Measurements from ENCODE around the gene ALK.
A peak's percentile ranks its signal among the peaks of the same experiment; 100 is the strongest.

ALK gene

DNA sequence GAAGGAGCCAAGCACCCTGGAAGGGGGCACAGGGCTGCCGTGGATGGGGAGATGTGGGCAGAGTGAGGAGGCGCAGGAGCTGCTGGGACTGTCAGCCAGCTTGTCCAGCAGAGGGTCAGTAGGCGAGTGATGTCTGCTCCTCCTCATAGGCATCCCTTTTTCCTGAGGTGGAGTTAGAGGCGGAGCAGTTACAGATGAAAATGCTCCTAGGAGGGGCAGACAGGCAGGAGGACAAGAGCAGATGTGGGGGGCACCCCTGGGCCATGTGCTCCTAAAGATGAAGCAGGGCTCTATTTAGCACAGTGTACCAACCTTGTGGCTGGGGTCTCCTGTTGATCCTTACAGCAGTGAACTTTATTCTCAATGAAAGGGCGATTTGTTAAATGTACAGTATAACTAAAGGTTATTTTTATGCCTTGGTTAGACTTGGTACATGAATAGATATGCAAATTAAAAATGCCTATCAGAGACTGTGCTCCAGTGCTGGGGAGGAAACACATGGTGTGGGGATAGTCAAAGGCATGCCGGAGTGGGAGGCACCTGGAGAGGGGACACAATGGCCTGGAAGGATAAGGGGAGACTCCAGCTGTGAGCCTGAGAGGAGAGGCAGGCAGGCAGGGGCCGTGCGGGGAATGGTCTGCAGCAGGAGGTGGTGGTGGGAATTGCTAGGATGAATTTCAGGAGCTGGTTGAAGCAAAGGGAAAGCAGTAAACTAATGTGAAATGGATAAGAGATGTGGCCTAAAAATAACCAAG is 630.9 kb downstream of the ALK start:
- no peak for ATAC-seq
- no peak for DNase-seq (ENCODE audit: low spot score in 2 of 2)
- no peaks in the 10 kb centered on the region for H3K9me3 Mint-ChIP-seq
- H3K4me1 Mint-ChIP-seq, result no peaks in the 10 kb centered on the region
- no peak overlapping the region for H3K27ac Mint-ChIP-seq
- no peak overlapping the region for H3K4me3 Mint-ChIP-seq
- no peaks in the 10 kb centered on the region for H3K36me3 Mint-ChIP-seq

DNA sequence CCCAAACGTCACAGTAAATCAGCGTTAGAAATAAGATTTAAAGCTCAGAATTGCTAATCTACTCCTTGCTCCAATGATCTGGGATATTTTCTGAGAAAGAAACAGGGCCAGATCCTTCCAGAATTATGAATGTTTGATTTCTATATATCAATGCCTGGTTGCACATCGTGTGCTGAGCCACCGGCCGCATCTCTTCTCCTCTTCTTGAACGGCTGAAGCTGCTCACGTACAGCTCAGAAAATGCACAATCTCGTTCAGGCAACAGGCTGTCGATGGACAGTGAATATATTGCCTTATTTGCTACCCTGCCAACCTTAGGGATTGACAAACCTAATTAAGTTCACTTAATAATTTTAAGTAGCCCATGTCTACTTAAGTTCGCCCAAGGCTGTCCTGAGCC is 636.7 kb downstream of the ALK start:
- H3K9me3 Mint-ChIP-seq, result no peaks in the 10 kb centered on the region
- no peaks in the 10 kb centered on the region for H3K4me1 Mint-ChIP-seq
- no peaks in the 10 kb centered on the region for H3K36me3 Mint-ChIP-seq
- ATAC-seq, result no peak
- no peak overlapping the region for H3K4me3 Mint-ChIP-seq
- H3K27ac Mint-ChIP-seq, result no peak overlapping the region
- no peak for DNase-seq (ENCODE audit: low spot score in 2 of 2)

DNA sequence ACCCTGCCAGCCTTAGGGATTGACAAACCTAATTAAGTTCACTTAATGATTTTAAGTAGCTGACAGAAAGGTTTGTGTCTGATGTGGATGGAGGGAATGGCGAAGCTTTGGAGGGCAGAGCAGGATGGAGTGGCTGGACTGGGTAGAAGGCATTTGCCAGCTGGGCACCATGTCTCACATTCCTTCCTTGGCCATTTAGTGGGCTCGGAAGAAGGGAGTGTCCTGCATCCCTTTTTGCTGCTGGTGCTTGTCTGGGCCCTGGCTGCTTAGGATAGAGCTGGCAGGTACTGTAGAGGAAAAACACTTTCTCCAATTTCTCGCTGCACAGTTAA is 639.5 kb downstream of the ALK start:
- Mint-ChIP-seq H3K36me3 (no peaks in the 10 kb centered on the region), H3K27ac (no peak overlapping the region), H3K4me3 (no peak overlapping the region), H3K9me3 (no peaks in the 10 kb centered on the region), H3K4me1 (no peaks in the 10 kb centered on the region)
- DNase-seq (ENCODE audit: low spot score in 2 of 2), result no peak
- no peak for ATAC-seq

DNA sequence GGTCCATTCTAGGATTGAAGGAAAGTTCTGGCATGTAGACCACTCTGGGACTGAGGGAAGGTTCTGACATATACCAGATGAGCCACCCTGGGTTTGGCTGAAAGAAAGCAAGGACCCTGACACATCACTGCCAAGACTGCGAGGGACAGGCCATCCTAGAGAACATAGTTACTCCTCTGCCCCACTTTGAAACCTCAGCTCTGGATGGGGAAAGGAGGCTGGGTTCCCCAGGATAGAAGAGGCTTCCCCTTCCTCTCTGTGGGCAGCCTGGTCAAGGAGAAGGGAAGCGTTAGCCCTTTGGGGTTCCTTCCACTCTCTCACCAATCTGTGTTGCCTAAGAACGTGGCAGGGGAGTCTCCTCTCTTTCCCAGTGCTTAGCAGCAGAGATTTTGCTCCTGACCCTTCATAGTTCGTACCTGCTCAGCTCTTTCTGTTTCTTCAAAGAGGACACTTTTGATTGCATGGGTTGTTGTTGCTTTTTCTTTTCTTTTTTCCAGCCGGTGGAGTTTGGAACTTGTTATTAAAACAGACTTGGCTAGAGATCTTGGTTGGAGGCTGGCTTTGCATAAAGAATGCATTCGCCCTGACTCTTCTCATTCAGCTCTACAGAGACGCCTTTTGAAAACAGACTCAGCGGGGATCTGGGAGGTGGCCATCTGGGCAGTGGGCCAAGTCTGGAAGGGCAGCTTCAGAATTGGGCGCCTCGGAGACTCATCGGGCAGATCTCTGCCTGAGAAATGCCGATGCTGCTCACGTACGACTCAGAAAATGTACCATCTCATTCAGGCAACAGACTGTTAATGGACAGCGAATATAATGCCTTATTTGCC is 640.1 kb downstream of the ALK start:
- no peak for DNase-seq (ENCODE audit: low spot score in 2 of 2)
- H3K4me1 Mint-ChIP-seq, result no peaks in the 10 kb centered on the region
- no peak overlapping the region for H3K27ac Mint-ChIP-seq
- H3K36me3 Mint-ChIP-seq, result no peaks in the 10 kb centered on the region
- no peak for ATAC-seq
- no peak overlapping the region for H3K4me3 Mint-ChIP-seq
- no peaks in the 10 kb centered on the region for H3K9me3 Mint-ChIP-seq

DNA sequence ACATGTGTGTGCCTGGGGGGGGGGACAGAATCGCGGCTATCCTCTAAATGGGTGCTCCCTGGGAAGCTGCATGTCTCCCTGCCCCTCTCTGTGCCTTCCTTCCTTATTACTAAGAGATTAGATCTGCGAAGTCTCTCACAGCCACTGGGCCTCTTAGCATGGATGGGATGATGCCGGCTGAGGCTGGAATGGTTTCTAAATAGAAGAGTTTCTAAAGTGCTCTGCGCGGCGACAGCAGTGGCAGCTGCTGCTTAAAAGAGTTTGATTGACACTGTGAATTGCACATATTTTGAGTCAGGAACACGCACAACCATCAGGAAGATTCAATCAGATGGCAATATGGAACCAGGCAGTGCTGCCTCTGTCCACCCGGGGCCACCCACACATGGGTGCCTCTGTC is 642.4 kb downstream of the ALK start:
- Mint-ChIP-seq H3K27ac (no peak overlapping the region), H3K4me3 (no peak overlapping the region), H3K9me3 (no peaks in the 10 kb centered on the region), H3K36me3 (no peaks in the 10 kb centered on the region), H3K4me1 (no peaks in the 10 kb centered on the region)
- ATAC-seq (no peak), DNase-seq (ENCODE audit: low spot score in 2 of 2) (no peak)

DNA sequence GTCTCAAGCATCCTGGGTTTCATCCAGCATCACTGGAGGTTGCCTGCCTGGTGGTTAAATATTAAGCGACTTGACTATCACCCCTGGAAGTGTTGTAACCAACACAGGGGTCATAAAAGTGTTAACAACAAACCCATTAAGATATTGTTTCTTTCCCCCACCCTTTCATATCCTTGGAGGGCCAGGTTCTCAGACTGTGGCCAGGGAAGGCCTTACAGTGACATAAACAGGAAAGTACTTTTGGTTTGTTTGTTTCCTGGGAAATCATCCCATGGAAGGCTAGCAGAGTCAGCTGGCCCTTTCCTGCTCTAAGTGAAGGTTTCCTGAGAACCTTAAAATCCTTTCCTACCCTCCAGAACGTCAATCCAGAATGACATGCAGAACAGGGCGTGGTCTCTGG is 645.2 kb downstream of the ALK start:
- Mint-ChIP-seq H3K9me3 (no peaks in the 10 kb centered on the region), H3K4me1 (no peaks in the 10 kb centered on the region), H3K36me3 (no peaks in the 10 kb centered on the region), H3K27ac (no peak overlapping the region), H3K4me3 (no peak overlapping the region)
- ATAC-seq (no peak), DNase-seq (ENCODE audit: low spot score in 2 of 2) (no peak)

DNA sequence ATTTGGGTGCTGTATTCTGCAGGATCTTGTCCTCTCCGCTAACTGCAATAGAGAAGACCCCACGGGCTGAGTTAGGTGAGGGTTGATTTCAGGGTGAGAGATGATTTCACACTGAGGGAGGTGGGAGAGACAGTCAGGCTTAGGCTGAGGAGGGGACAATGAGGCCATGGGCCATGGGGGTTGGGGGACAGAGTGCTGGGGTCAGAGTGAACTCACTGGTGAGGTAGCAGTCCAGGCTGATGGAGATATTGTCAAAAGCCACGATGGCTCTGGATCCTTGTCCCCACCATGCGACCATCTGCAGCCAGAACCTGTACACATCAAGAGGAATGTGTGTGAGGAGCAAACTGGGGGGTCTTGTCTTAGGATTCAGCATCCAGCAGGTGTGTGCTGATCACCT is 646.2 kb downstream of the ALK start:
- ATAC-seq, result no peak
- H3K27ac Mint-ChIP-seq, result no peak overlapping the region
- no peaks in the 10 kb centered on the region for H3K9me3 Mint-ChIP-seq

DNA sequence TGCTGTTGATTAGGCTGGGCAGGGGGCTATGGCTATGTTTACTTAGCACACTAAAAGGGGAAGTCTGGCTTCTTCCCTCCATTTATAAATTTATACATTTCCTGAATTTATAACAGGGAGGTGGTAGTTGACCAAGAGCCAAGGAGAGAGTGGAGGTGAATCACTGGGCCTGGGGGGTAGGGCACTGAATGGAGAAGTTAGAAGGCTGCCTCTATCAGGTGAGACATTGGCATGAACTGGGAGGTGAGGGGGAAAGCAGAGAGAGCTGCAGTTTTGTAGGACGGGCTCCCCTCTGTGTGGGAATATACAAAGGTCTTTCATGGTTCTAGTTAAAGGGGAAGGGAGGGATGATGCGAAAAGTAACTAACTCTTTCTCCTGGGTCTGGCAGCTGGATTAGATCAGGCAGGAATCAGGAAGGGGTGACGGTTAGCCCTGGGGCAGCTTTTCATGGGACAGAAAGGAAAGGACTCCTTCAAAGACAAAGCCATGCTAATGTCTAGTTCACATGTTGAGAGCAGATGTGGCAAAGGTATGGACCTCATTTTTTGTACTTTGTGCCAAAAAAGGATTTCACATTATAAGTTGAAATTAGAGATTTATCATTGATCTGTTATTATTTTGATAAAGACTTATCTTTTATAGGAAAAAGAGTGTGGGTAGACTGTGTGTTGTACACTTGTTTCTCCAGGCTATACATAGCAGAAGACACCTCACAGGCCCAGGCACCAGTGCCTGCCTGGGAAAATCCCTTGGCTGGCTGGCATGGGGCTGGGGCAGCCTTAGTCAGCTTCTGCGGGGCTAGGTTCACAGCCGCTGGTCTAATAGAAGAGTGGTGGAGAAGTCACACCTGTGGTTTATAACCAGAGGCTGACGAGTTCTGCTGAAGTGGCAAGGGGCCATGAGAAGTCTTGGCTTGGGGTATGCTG is 647.4 kb downstream of the ALK start:
- H3K27ac Mint-ChIP-seq, result no peak overlapping the region
- no peaks in the 10 kb centered on the region for H3K9me3 Mint-ChIP-seq
- no peaks in the 10 kb centered on the region for H3K4me1 Mint-ChIP-seq
- DNase-seq (ENCODE audit: low spot score in 2 of 2) (no peak), ATAC-seq (peak; percentile 40)
- H3K36me3 Mint-ChIP-seq, result no peaks in the 10 kb centered on the region
- H3K4me3 Mint-ChIP-seq, result no peak overlapping the region

More for the DNA sequence above, 646.2 kb downstream of the ALK start:
- DNase-seq (ENCODE audit: low spot score in 2 of 2), result no peak
- Mint-ChIP-seq H3K4me1 (no peaks in the 10 kb centered on the region), H3K36me3 (no peaks in the 10 kb centered on the region), H3K4me3 (no peak overlapping the region)

DNA sequence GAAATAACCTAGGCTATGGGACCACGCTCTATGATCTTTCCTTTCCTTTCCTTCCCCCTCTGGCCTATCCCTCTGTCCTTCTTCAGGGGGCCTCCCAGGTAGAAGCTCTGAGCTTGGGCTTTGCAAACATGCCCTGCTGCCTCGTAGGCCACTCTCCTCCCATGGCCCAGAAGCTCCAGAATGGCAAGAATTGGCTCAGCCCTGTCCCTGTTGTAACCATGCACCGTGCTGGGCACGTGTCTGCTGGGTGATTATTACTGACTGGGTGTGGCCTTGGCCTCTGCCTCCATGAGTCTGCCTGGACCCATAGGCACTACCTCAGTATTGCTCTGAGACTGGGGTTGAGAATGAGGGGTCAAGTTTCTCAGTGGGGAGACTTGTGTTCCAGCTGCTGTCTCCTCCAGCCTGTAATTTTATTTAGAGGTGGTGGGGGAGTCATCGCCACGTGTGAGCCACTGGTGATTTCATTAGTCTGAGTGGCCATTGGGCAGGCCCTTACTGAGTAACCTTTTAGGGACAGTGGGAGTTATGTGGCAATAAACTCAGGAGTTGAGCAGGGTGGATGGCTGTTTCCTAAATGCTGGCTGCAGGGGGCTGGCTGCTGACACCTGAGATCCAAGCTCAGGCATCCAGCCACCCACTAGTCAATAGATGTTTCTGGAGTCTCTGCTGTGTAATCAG is 648.2 kb downstream of the ALK start:
- no peak for ATAC-seq
- Mint-ChIP-seq H3K4me3 (no peak overlapping the region), H3K27ac (no peak overlapping the region), H3K36me3 (no peaks in the 10 kb centered on the region), H3K9me3 (no peaks in the 10 kb centered on the region), H3K4me1 (no peaks in the 10 kb centered on the region)
- DNase-seq (ENCODE audit: low spot score in 2 of 2), result no peak

DNA sequence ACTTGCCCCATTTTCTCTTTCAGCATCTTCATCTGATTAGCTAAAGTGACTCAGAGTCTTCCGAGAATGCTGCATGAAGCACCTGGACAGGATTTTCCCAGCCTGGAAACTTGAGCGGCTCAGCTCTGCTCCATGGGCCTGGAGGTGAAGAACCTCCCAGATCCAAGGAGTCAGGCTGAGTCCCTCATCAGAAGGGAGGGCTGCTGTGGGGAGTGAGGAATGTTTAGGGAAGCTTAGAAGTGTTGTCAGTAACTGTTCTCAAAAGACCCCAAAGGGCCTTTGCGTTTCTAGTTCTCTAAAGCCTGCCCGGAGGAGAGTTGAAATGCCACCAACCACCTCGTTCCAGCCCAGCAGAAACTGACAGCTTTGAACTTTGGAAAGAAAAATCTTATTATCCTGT is 649.1 kb downstream of the ALK start:
- Mint-ChIP-seq H3K27ac (no peak overlapping the region), H3K4me1 (no peaks in the 10 kb centered on the region), H3K9me3 (no peaks in the 10 kb centered on the region), H3K4me3 (no peak overlapping the region), H3K36me3 (no peaks in the 10 kb centered on the region)
- ATAC-seq (no peak), DNase-seq (ENCODE audit: low spot score in 2 of 2) (no peak)

DNA sequence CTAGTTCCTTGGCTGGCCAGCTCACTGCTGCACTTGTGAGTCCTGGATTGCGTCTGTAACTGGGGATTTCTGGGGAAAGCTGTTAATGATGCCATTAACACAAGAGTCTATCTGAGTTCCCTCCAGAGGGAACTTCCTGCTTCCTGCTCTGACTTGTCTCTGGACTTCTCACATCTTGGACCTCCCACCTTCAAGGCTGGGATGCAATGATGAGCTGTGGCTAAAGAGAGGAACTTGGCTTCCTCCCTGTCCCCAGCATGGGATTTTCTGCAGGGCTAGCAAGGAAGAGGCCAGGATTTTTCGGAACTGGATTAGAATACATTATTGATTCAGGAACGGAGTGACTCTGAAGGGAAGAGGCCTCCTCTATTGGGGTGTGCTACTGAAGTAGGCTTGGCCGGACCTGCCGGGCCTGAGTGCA is 650.7 kb downstream of the ALK start:
- H3K36me3 Mint-ChIP-seq, result no peaks in the 10 kb centered on the region
- DNase-seq (ENCODE audit: low spot score in 2 of 2) (no peak), ATAC-seq (no peak)
- H3K4me1 Mint-ChIP-seq, result no peaks in the 10 kb centered on the region
- H3K9me3 Mint-ChIP-seq, result no peaks in the 10 kb centered on the region
- H3K4me3 Mint-ChIP-seq, result no peak overlapping the region
- H3K27ac Mint-ChIP-seq, result no peak overlapping the region

DNA sequence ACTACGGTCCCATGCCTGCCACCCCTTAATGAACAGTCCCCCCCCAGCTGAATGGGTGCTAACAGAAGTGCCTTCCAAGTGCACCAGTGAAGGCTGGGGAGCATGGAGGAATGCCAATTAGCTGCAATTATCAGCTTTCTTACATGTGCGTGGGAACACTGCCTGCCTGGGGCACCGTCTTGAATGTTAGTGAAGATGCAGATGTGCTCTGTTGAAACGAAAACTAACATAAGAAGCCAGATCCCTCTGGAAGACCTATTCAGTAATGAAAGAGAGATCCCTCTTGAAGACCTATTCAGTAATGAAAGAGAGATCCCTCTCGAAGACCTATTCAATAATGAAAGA is 651.6 kb downstream of the ALK start:
- no peak overlapping the region for H3K27ac Mint-ChIP-seq
- no peaks in the 10 kb centered on the region for H3K4me1 Mint-ChIP-seq
- H3K4me3 Mint-ChIP-seq, result no peak overlapping the region
- no peak for ATAC-seq
- no peak for DNase-seq (ENCODE audit: low spot score in 2 of 2)
- H3K9me3 Mint-ChIP-seq, result no peaks in the 10 kb centered on the region
- H3K36me3 Mint-ChIP-seq, result no peaks in the 10 kb centered on the region

DNA sequence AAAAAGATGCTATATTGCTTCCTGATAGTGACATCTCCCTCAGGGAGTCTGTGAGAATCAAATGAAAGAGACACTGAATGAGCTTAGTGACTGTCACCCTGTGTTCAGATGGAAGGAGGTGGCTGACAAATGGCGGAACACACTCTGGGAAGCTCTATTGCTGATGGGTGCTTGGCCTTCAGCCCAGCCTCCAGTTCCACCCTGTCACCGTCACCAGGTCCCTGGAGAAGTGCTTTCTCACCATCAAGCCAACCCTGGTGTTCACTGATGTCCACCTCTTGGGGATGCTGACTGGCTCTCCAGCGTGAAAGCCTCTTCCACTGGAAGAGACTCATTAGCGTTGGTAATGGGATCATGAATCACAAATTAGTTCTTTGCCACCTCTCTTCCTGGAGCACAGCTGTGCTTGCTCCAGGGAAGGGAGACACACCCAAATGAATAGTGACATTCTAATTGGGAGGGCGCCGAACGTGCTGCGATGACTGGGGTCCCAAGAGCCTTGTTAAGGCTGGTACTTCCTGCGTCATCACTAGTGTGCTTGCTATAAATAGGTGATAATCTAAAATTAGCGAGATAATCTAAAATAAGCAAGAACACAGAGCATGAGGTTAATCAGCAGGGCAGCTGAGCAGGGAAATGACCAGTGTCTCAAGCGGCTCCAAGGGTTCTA is 652.2 kb downstream of the ALK start:
- H3K36me3 Mint-ChIP-seq, result no peaks in the 10 kb centered on the region
- no peak for ATAC-seq
- no peaks in the 10 kb centered on the region for H3K9me3 Mint-ChIP-seq
- H3K4me3 Mint-ChIP-seq, result no peak overlapping the region
- H3K27ac Mint-ChIP-seq, result no peak overlapping the region
- DNase-seq (ENCODE audit: low spot score in 2 of 2), result no peak
- no peaks in the 10 kb centered on the region for H3K4me1 Mint-ChIP-seq

DNA sequence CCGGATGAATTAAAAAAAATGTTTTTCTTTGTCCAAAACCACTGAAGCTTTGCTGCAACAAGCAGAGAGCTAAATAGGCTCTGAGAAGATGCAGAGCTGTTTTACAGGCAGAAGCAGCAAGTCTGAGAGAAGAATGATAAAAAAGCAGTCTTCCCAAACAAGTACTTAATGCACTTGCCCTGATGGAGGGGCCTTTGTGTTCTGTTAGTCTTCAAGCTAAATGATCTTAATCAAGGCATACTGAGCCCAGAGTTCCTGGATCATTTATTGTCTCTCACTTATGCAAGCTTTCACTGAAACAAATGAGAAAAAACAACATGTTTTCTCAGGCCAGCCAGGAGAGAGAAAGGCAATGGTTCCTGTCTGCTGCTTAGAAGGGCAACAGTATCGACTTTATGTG is 653.7 kb downstream of the ALK start:
- ATAC-seq (no peak), DNase-seq (ENCODE audit: low spot score in 2 of 2) (no peak)
- H3K4me3 Mint-ChIP-seq, result no peak overlapping the region
- peaks cover 3% of the 10 kb centered on the region for H3K9me3 Mint-ChIP-seq
- no peaks in the 10 kb centered on the region for H3K36me3 Mint-ChIP-seq
- no peaks in the 10 kb centered on the region for H3K4me1 Mint-ChIP-seq
- H3K27ac Mint-ChIP-seq, result no peak overlapping the region

DNA sequence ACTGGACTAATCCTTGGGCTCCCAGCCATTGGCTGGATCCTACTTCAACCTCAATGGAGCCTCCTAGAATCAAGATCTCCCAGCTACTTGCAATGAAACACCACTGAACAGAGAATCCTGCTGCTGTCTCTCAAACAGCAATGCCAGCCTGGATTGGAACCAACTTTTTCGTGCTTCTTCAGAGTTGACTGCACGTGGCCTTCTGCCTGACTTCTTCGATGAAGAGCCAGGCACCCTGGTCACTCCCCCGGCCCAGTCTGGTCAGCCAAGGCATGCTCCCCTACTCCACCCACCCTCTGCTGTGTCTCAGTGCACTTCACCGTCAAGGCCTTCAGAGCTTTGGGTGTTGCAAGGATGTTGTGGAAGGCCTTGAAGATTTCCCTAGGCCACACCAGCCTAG is 657.5 kb downstream of the ALK start:
- Mint-ChIP-seq H3K27ac (no peak overlapping the region), H3K4me1 (peaks cover 18% of the 10 kb centered on the region), H3K36me3 (no peaks in the 10 kb centered on the region), H3K4me3 (no peak overlapping the region), H3K9me3 (peaks cover 3% of the 10 kb centered on the region)
- no peak for ATAC-seq
- no peak for DNase-seq (ENCODE audit: low spot score in 2 of 2)

Data from stimulated activated effector memory CD8-positive, alpha-beta T cell treated with anti-CD3 and anti-CD28 coated beads, Interleukin-12 subunit alpha, Interleukin-12 subunit beta, amount 100 ng/mL, for 72 hours (primary cell).